Neuronal stem cell (in vitro differentiated cells): Measurements from ENCODE around the gene MIP.
"Not testable (repeated sequence)": the region's sequence is repeated elsewhere in the genome, so short reads cannot be mapped to it uniquely, and the experiment has no call there.

Experiments
- DNase-seq: peaks from one replicate; pipeline ENCODE4 v3.0.0-alpha.2; 2013; ENCODE audit warnings: low spot score
- H2AFZ ChIP-seq: one replicate; pipeline ENCODE4 v1.6.1; 2013; ENCODE audit warnings: mild to moderate bottlenecking, low read length, inconsistent platforms
- H2AK5ac ChIP-seq: 2 replicates; pipeline ENCODE4 v1.6.1; 2013; ENCODE audit warnings: low read depth, mild to moderate bottlenecking, inconsistent platforms, low read length, moderate library complexity, mixed read lengths
- H2BK120ac ChIP-seq: 2 replicates; pipeline ENCODE4 v1.6.1; 2013; ENCODE audit warnings: low read depth, mild to moderate bottlenecking, inconsistent platforms, low read length, moderate library complexity, mixed read lengths
- H2BK12ac ChIP-seq: one replicate; pipeline ENCODE4 v1.6.1; 2013; ENCODE audit warnings: low read length, inconsistent platforms
- H2BK15ac ChIP-seq: 2 replicates; pipeline ENCODE4 v1.6.1; 2013; ENCODE audit warnings: mild to moderate bottlenecking, low read length, inconsistent platforms, mixed read lengths
- H2BK5ac ChIP-seq: one replicate; pipeline ENCODE4 v1.6.1; 2013; ENCODE audit warnings: inconsistent platforms, mild to moderate bottlenecking, low read length, moderate library complexity
- H3K14ac ChIP-seq: one replicate; pipeline ENCODE4 v1.6.1; 2013; ENCODE audit warnings: low read length, inconsistent platforms
- H3K18ac ChIP-seq: 2 replicates; pipeline ENCODE4 v1.6.1; 2013; ENCODE audit warnings: low read length, inconsistent platforms
- H3K23ac ChIP-seq: 2 replicates; pipeline ENCODE4 v1.6.1; 2013; ENCODE audit warnings: low read depth, mild to moderate bottlenecking, mixed read lengths, low read length, inconsistent platforms; ENCODE audit not compliant: poor library complexity
- H3K27ac ChIP-seq: replicated peaks from 3 replicates; pipeline ENCODE4 v1.5.1; 2013; ENCODE audit warnings: low read length, inconsistent platforms
- H3K27me3 ChIP-seq, 3 experiments: 2 replicates each; pipeline ENCODE4 v1.6.1; 2013; ENCODE audit warnings: low read length in 3 of 3, mild to moderate bottlenecking in 2 of 3, inconsistent platforms in 1 of 3, low read depth in 1 of 3, mixed read lengths in 1 of 3, moderate library complexity in 1 of 3; ENCODE audit not compliant: control insufficient read depth in 3 of 3, insufficient read depth in 3 of 3
- H3K36me3 ChIP-seq, 2 donors: replicated peaks in 1 of 2; 2 replicates each; pipeline ENCODE4 v1.6.1; 2013; ENCODE audit warnings: low read length in 2 of 2; ENCODE audit not compliant: control insufficient read depth in 2 of 2, insufficient read depth in 2 of 2
- H3K4ac ChIP-seq: 2 replicates; pipeline ENCODE4 v1.6.1; 2013; ENCODE audit warnings: inconsistent platforms, mild to moderate bottlenecking, low read length, moderate library complexity
- H3K4me1 ChIP-seq, 2 donors: 1 replicate in 1 of 2; 2 replicates in 1 of 2; pipeline ENCODE4 v1.6.1; 2013; ENCODE audit warnings: low read length in 2 of 2, low read depth in 1 of 2; ENCODE audit not compliant: control insufficient read depth in 2 of 2, insufficient read depth in 1 of 2
- H3K4me2 ChIP-seq: one replicate; pipeline ENCODE4 v1.6.1; 2013; ENCODE audit warnings: mild to moderate bottlenecking, low read length, inconsistent platforms; ENCODE audit not compliant: insufficient read depth, poor library complexity, severe bottlenecking
- H3K4me3 ChIP-seq, 2 donors: 2 replicates each; pipeline ENCODE4 v1.5.1; 2013; ENCODE audit warnings: low read length in 2 of 2, mild to moderate bottlenecking in 2 of 2, inconsistent platforms in 1 of 2, moderate library complexity in 1 of 2
- H3K79me1 ChIP-seq: one replicate; pipeline ENCODE4 v1.6.1; 2013; ENCODE audit warnings: low read depth, mild to moderate bottlenecking, inconsistent platforms, low read length, moderate library complexity
- H3K9ac ChIP-seq: one replicate; pipeline ENCODE4 v1.6.1; 2013; ENCODE audit warnings: mild to moderate bottlenecking, low read depth, low read length, inconsistent platforms; ENCODE audit not compliant: poor library complexity
- H3K9me3 ChIP-seq, 2 donors: replicated peaks in 1 of 2; 2 replicates each; pipeline versions ENCODE3 to v1.6.1; 2013; ENCODE audit warnings: low read length in 2 of 2, mild to moderate bottlenecking in 2 of 2, inconsistent platforms in 1 of 2, low read depth in 1 of 2, mixed read lengths in 1 of 2, moderate library complexity in 1 of 2; ENCODE audit not compliant: control insufficient read depth in 2 of 2, insufficient read depth in 1 of 2
- H4K8ac ChIP-seq: one replicate; pipeline ENCODE4 v1.6.1; 2013; ENCODE audit warnings: low read depth, mild to moderate bottlenecking, inconsistent platforms, low read length, moderate library complexity
- H4K91ac ChIP-seq: one replicate; pipeline ENCODE4 v1.6.1; 2013; ENCODE audit warnings: low read length, low read depth, mild to moderate bottlenecking, inconsistent platforms; ENCODE audit not compliant: poor library complexity
- WGBS, 2 donors: extraction: QIAGEN DNeasy Blood & Tissue Kit; methylation state at CpG; one replicate each; pipeline ENCODE4 v1.1.7; 2013; ENCODE audit warnings: missing lambda C conversion rate in 2 of 2, mixed read lengths in 1 of 2; ENCODE audit not compliant: insufficient read length in 2 of 2, insufficient replicate concordance in 1 of 2; ENCODE audit errors: extremely low coverage in 2 of 2; 5-methylcytosine and 5-hydroxymethylcytosine counted together

Gene MIP

DNA sequence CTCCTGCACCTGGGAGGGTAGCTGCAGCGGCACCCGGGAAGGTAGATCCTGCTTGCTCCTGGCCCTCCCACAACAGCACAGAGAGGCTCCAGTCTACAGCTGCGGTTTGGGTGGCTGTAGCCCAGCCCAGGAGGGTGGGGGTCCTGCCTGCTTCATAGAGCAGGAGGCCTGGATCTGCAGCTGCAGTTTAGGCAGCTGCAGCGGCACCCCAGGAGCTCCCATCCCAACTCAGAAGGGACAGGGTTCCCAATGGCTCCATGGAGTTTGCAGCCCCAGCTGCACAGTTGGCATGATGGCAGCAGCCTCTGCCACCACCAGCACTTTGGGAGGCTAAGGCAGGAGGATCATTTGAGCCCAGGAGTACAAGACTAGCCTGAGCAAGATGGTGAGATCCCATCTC lies 43.7 kb downstream of the MIP start:
- Histone ChIP-seq H2BK15ac (no peak overlapping the region), H3K4me1 (no peaks in the 10 kb centered on the region), H3K27me3 (no peaks in the 10 kb centered on the region), H2AK5ac (no peak overlapping the region), H3K36me3 (peaks cover 8 to 36% of the 10 kb centered on the region in 2 donors), H2AFZ (no peak overlapping the region), H3K23ac (no peak overlapping the region), H3K4me3 (no peak overlapping the region), H4K8ac (no peak overlapping the region), H2BK12ac (no peak overlapping the region), H2BK5ac (no peak overlapping the region), H3K4me2 (no peak overlapping the region), H3K9me3 (peaks cover 0 to 2% of the 10 kb centered on the region in 2 donors), H3K18ac (no peak overlapping the region), H4K91ac (no peak overlapping the region), H3K4ac (no peak overlapping the region), H3K27ac (no peak overlapping the region), H2BK120ac (no peak overlapping the region), H3K14ac (no peak overlapping the region), H3K9ac (no peak overlapping the region), H3K79me1 (no peaks in the 10 kb centered on the region)
- whole genome bisulfite sequencing, 2 donors, result no CpG with 5 or more reads among the region's 4 CpGs
- DNase-seq, result no peak

DNA sequence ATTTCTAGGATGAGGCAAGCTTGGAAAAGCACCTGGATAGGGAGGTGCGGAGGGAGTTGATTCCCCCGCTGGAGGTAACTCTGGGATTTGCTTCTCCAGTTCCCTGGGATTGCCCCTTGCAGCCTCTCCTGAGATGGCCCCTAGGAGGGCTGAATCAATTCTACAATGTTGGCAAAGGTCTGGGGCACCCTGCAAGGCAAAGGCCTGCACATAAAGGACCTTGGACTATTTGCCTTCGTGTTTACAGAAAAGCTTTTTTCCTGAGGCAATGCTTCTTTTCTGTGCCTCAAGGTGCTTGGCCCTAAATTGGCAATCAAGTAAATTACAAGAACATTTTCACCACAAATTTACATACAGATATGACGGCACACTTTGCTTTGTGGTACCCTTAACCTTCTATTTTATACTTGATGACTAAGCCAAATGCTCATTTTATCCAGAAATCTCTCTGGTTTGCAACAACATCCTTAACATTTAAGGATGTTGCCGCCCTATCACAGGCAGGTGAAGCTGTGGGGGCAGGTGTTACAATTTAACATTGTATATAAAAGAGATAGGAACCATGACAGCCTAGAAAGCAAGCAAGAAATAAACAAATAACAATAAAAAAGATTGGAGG lies 45.5 kb downstream of the MIP start:
- Histone ChIP-seq H3K14ac (no peak overlapping the region), H2BK120ac (no peak overlapping the region), H3K9me3 (peaks cover 0 to 2% of the 10 kb centered on the region in 2 donors), H3K4me1 (peaks cover 0 to 3% of the 10 kb centered on the region in 2 donors), H2BK15ac (no peak overlapping the region), H3K4me2 (no peak overlapping the region), H2AFZ (no peak overlapping the region), H3K79me1 (no peaks in the 10 kb centered on the region), H3K27me3 (no peaks in the 10 kb centered on the region), H3K36me3 (peaks cover 8 to 18% of the 10 kb centered on the region in 2 donors), H4K8ac (no peak overlapping the region), H3K4ac (no peak overlapping the region), H3K4me3 (no peak overlapping the region), H3K9ac (no peak overlapping the region), H2AK5ac (no peak overlapping the region), H3K23ac (no peak overlapping the region), H3K27ac (no peak overlapping the region), H3K18ac (no peak overlapping the region), H2BK5ac (no peak overlapping the region), H4K91ac (no peak overlapping the region), H2BK12ac (no peak overlapping the region)
- no CpG with 5 or more reads among the region's 5 CpGs for WGBS, 2 donors
- DNase-seq, result no peak

DNA sequence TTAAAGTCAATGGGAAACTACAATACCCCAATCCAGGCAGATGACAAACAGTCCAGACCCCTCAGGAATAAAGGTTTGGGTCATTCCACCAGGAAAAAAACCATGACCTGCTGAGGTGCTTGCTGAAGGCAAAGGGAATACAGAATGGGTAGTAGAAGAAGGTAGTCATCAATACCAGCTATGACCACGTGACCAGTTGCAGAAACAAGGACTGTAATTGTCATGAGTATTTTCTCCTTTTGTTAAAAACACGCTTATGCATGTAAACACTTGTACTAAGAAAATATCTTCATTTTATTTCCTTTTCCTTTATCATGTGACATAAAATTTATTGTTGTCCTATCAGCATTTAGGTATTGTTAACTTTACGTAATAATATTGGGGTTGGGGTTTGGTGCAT lies 50.2 kb downstream of the MIP start:
- H2BK15ac ChIP-seq, H2BK12ac ChIP-seq, H3K14ac ChIP-seq, H3K36me3 ChIP-seq, H3K23ac ChIP-seq, H3K4me3 ChIP-seq, H4K91ac ChIP-seq, H3K9ac ChIP-seq, H3K9me3 ChIP-seq, H3K4ac ChIP-seq, H2BK5ac ChIP-seq, H3K27ac ChIP-seq, H3K18ac ChIP-seq, H2BK120ac ChIP-seq, H3K4me1 ChIP-seq, H2AK5ac ChIP-seq, H4K8ac ChIP-seq, DNase-seq, H2AFZ ChIP-seq, H3K79me1 ChIP-seq, H3K4me2 ChIP-seq, H3K27me3 ChIP-seq: not testable (repeated sequence)
- WGBS, 2 donors, result no CpG with 5 or more reads among the region's 3 CpGs

GRCh38 chr12:56401612-56402011 lies 52.8 kb downstream of the MIP start:
- not testable (repeated sequence) for H4K91ac ChIP-seq, H3K27ac ChIP-seq, DNase-seq, H2BK5ac ChIP-seq, H2BK15ac ChIP-seq, H3K14ac ChIP-seq, H2AFZ ChIP-seq, H4K8ac ChIP-seq, H3K36me3 ChIP-seq, H2AK5ac ChIP-seq, H3K18ac ChIP-seq, H3K4me3 ChIP-seq, H3K23ac ChIP-seq, H3K27me3 ChIP-seq, H3K4me1 ChIP-seq, H3K79me1 ChIP-seq, H3K9ac ChIP-seq, H3K4me2 ChIP-seq, H3K4ac ChIP-seq, H2BK12ac ChIP-seq, H2BK120ac ChIP-seq
- peaks cover 0 to 13% of the 10 kb centered on the region in 2 donors for H3K9me3 ChIP-seq
